NCI-H446 (cell line): ENCODE data around the gene PNPLA2.

Experiments used
- DNase-seq, 2 experiments: peaks; one replicate each; lab custom pipeline; 2025; lab: John Stamatoyannopoulos, UW

PNPLA2 gene

DNA sequence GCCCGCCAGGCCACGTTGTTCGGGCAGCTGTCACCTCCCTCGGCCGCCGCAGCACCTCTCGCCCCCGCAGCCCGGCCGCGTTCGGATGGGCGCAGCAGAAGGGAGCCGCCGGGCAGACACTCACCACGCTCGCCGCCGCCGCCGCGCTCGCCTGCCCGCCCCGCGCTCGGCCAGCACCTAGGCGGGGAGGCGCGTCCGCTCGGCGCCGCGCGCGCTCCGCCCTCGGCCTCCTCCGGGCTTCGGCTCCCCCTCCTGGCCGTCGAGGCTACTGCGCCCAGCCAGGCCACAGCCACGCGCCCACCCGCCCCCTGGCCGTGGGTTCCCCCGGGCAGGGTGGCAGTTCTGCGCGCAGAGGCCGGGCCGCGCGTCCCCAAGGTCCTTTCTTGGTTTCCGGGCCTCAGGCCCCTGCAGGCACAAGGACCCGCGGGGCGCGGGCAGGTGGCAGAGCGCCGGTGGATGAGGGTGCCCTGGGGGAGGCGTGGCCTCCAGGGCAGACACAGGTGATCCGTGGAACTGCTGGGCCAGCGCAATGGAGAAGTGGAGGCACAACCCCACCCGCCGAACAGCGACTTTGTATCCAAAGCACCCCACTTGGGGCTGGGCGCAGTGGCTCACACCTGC lies 20.5 kb upstream of the PNPLA2 start, which contains the start of gene SLC25A22:
Gene SLC25A22, minus strand, starts transcription at position 189 of the 621 bp plus-strand sequence. CDS start 3,275 bp downstream, outside the sequence.
- peak; percentile 41 to 87 for DNase-seq

DNA sequence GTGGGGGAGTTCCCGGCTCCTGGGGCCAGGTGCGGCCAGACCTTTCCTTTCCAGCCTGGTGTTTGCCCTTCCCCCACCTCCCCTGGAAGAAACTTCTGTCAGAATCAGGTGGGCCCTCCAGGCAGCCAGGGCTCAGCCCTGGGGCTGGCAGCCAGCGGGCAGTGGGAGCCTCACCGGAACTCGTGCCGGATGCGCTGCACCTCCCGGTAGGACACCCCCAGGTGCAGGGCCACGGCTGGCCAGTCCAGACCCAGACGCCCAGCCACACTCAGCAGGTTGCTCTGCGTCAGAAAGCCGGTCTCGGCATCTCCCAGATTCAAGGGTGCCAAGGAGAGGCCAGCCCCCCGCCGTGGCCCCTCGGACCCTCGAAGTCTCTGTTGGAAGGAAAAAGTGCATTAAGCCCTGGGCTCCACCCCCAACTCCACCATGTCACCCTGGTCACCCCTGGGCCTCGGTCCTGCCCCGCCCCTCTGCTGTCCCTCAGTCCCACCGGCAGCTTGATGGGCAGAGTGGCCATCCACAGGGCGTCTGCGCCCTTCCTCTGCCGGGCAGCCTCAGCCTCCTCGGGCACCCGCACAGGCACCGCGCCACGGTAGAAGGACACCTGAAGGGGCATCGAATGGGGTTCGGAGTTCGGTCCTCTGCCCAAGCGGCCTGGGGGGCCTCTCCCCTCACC lies 18.9 kb upstream of the PNPLA2 start:
- DNase-seq, result no peak

DNA sequence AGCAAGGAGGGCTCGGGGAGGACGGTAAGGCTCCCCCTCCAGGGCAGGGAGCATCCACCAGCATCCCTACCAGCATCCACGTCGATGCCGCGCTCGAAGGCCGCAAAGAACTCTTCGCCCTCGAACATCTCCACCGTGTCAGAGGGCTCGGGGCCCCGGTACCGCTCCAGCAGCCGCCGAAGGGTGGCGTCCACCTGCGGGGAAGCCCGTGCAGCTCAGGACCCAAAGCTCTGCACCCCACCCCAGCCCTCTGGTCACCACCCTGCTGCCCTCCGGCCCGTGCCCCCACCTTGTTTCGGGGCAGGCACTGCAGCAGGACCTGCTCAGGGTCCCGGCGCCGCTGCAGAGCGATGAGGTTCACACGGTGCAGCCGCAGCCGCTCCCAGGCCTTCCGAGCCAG lies 18.2 kb upstream of the PNPLA2 start:
- no peak for DNase-seq

GRCh38 chr11:801097-801780 lies 17.5 kb upstream of the PNPLA2 start:
- DNase-seq, result no peak

- DNase-seq, result no peak
Measured at GRCh38 chr11:802018-802617, 16.6 kb upstream of the PNPLA2 start.

DNA sequence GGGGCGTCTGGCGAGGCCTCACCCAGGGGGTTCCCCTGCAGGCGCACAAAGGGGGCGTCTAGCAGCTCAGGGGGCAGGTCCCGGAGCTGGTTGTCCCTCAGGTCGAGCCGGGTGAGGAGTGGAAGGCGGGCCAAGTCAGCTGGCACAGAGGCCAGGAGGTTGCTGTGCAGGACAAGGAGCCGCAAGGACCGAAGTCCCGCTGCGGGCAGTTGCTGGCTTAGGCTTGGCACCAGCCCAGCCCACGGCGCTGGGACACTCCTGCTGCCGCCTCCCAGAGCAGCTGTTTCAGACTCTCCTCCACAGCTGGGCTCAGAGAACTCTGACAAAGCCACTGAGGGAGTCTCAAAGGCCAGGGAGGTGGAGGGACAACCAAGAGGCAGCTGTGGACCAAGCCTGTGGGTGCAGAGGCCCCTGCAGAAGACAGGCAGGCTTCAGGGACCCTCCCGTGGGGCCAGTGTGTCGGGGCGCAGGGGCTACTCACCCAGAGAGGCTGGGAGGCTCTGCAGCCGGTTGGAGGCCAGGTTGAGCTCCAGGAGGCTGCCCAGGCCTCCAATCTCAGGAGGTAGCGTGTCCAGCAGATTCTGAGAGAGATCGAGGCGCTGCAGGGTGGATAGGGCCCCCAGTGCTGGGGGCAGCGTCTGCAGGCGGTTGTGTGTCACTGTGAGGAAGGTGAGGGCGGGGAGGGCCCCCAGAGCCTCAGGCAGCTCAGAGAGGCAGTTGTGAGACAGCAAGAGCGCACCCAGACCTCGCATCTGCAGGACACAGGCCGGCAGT lies 15.8 kb upstream of the PNPLA2 start:
- no peak for DNase-seq

DNA sequence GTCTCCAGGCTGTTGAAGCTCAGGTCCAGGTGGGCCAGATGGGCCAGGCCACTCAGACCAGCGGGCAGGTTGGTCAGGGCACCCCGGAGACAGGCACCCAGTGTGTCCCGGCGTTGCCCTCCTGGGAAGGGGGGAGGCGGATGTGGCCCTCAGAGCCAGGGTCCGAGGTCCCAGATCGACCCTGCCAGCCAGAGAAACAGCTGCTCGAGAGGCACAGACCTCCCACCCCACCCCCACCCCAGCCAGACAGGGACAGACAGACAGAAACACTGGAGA lies 15.3 kb upstream of the PNPLA2 start:
- no peak for DNase-seq

DNA sequence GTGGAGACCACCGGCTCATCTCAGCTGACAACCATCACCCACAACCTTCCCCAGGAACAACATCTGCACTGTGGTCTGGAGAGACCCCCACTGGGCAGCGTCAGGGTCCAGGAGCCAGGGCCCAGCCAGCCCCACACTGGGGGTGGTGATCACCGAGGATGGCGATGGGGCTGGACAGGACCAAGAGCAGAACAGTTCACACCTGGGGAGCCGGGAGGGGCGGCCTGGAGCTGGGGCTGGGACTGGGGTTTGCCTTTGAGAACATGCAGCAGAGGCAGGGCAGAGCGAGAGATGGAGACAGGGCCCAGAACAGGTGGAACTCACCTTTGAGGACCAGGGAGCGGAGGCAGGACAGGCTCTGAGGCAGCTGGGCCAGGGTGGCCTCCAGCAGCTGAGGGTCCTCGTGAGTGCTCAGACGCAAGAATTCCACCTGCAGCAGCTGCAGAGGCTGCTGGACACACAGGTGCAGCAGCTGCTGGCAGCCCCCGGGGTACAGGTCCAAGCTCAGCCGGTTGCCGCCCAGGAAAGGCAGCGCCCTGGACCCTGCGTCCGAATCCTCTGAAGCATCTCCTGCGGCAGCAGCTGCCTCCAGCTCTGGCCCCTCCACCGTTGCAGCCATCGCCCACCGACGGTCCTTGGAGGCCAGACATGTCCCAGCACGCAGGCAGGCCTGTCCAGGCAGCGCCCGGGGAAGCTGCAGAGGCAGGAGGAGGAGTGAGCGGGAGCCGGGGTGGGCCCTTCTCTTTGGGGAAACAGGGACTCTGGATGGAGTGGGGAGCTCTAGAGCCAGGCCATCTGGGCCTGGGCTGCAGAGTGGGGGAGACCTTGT lies 14.7 kb upstream of the PNPLA2 start:
- no peak for DNase-seq

- no peak for DNase-seq
Measured at GRCh38 chr11:804599-804964, 14.1 kb upstream of the PNPLA2 start.

DNA sequence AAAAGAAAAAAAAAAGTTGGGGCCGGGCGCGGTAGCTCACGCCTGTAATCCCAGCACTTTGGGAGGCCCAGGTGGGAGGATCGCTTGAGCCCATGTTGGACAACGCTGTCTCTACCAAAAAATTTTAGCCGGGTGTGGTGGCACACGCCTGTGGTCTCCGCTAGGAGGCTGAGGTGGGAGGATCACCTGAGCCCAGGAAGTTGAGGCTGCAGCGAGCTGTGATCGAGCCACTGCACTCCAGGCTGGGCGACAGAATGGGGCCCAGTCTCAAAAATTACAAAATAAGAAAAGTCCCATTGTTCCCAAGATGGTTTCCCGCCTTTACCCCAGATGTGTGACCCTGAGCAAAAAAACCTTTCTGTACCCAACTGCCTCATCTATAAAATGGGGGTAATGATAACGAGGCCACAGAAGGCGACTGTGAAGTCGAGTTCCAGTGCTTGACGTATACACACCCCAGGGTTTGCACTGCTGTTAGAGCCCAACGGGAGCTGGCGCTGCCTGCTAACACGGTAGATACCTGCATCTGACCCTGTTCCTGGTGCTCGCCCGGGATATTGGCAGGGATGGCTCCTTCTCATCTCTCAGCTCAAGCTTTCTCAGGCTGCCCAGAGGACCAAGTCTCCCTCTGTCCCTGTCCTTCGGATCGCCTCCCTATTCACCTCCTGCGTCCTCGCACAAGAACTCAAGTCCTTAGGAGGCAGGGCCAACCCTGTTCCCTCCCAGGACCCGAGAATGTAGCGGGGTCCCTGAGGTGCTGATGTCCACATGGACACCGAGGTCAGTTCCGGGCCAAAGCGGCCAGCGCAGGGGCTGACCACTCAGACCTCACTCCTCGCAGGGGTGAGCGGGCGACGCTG lies 10.1 kb upstream of the PNPLA2 start:
- DNase-seq, result no peak

- peak; percentile 97 to 99 for DNase-seq
Measured at GRCh38 chr11:809287-810039, 9.3 kb upstream of the PNPLA2 start, which contains the start of gene RPLP2. Gene RPLP2, plus strand, starts transcription at chr11:809967. Its CDS starts 268 bp downstream, at chr11:810235.

DNA sequence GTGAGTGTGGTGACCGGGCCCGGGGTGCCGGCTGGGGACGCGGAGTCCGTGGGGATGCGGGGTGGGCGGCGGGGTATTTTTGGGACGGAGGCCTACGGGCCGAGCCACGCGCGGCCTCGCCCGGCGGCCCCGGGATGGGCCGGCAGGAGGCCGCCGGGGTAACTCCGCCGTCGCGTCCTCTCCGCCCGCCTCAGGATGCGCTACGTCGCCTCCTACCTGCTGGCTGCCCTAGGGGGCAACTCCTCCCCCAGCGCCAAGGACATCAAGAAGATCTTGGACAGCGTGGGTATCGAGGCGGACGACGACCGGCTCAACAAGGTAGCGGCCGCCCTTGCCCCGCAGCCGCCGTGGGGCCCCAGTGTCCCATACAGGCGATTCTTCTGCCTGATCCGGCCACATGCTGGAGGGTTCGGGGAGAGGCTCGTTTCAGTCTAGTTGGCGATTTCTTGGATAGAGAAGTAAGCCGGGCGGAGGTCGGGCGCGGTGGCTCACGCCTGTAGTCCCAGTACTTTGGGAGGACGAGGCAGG lies 8.6 kb upstream of the PNPLA2 start:
- no peak for DNase-seq

- DNase-seq, result no peak
Measured at GRCh38 chr11:811446-812245, 7.1 kb upstream of the PNPLA2 start.

DNA sequence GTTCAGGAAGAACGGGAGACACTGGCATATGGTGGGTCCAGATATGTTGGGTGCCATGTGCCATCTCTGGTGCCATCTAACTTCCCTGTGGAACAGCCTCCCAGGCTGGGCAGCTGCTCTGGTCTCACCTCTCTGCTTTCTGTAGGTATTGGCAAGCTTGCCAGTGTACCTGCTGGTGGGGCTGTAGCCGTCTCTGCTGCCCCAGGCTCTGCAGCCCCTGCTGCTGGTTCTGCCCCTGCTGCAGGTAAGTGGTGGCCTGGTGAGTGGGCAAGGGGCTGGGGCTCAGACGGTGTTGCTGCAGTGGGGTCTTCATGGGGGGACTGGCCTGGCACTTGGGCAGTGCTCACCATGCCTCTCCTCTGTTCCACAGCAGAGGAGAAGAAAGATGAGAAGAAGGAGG lies 6.3 kb upstream of the PNPLA2 start:
- DNase-seq, result no peak

DNA sequence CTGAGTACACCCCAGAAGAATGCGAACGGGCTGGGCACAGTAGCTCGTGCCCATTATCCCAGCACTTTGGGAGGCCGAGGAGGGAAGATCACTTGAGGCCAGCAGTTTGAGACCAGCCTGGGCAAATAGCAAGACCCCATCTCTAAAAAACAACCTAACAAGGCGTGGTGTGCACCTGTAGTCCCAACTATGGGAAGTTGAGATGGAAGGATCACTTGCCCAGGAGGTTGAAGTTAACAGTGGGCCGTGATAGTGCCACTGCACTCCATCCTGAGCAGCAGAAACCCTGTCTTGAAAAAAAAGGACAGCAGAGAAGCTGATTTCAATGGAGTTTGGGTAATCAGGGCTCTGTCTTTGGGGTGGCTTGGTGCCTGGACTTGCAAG lies 5.7 kb upstream of the PNPLA2 start:
- DNase-seq, result no peak

GRCh38 chr11:813456-814096 lies 5.1 kb upstream of the PNPLA2 start:
- no peak for DNase-seq

- DNase-seq, result no peak
Measured at GRCh38 chr11:815675-816432, 2.9 kb upstream of the PNPLA2 start.
